K562 (cell line): Measurements from ENCODE around the gene DNAL4. TPM values are rescaled to one million over a fixed set of nuclear protein-coding genes. Genes with fewer than 3 reads are reported as not detected.

Experiments used
- ATAC-seq: fragments of 200-7000 bp; cut with Tn5 transposase; 3 replicates; pipeline ENCODE4 v1.9.1; 2020; ENCODE audit warnings: moderate library complexity
- BruUV-seq: library from RNA; stranded (reverse); fragments of 400-500 nt; replicated peaks from 2 replicates; lab custom pipeline; 2021; lab: Mats Ljungman, UMichigan
- CTCF ChIA-PET: fragments of 300-600 bp; formaldehyde crosslinking; extraction: SDS; loops from one replicate; lab custom pipeline; 2021; ENCODE audit warnings: low intra/inter-chr PET ratio; lab: Yijun Ruan, JAX
- POLR2A ChIA-PET: fragments of 300-600, 350-650 bp; sonication (Branson Sonifier 250); formaldehyde crosslinking; extraction: SDS; loops from one replicate; lab custom pipeline; 2021; ENCODE audit warnings: antibody characterized with exemption, inconsistent platforms; lab: Yijun Ruan, JAX
- DNase-seq, 4 experiments: peaks; one replicate each; pipeline versions ENCODE4 v3.0.0 to v3.0.0-alpha.2; 2011 to 2018; ENCODE audit warnings: low spot score in 3 of 4, mixed read lengths in 3 of 4; ENCODE audit errors: extremely low read depth in 1 of 4
- FAIRE-seq: peaks from 2 replicates; lab custom pipeline; 2011; peaks lifted over from hg19 to GRCh38; lab: Jason Lieb, UNC
- H2AFZ ChIP-seq: 2 replicates; pipeline ENCODE4 v1.6.0; 2011; ENCODE audit warnings: low read depth, low read length, control low read depth, inconsistent platforms
- H3K27ac ChIP-seq: fragments of 200-600 bp; 3 replicates; pipeline ENCODE4 v1.8.0; 2011; ENCODE audit warnings: low read depth, mild to moderate bottlenecking, control low read depth, inconsistent platforms, low read length, moderate library complexity, mixed read lengths; ENCODE audit errors: extremely low read depth
- H3K27me3 ChIP-seq, 2 experiments: fragments of 300-600 bp in 1 of 2; 2 replicates in 1 of 2; 3 replicates in 1 of 2; pipeline versions ENCODE4 v1.6.0 to v1.8.0; 2011; ENCODE audit warnings: inconsistent platforms in 2 of 2, low read length in 2 of 2, mild to moderate bottlenecking in 1 of 2, mixed read lengths in 1 of 2, moderate library complexity in 1 of 2; ENCODE audit not compliant: control insufficient read depth in 2 of 2, insufficient read depth in 2 of 2
- H3K36me3 ChIP-seq: fragments of 300-600 bp; 3 replicates; pipeline ENCODE4 v1.8.0; 2011; ENCODE audit warnings: mild to moderate bottlenecking, low read length, inconsistent platforms; ENCODE audit not compliant: control insufficient read depth, insufficient read depth
- H3K4me1 ChIP-seq, 2 experiments: fragments of 200-600 bp in 1 of 2; replicated peaks in 1 of 2; 2 replicates in 1 of 2; 3 replicates in 1 of 2; pipeline versions ENCODE4 v1.5.1 to v1.8.0; 2011; ENCODE audit warnings: inconsistent platforms in 2 of 2, low read length in 2 of 2, mild to moderate bottlenecking in 1 of 2, mixed read lengths in 1 of 2, moderate library complexity in 1 of 2; ENCODE audit not compliant: control insufficient read depth in 2 of 2, insufficient read depth in 2 of 2
- H3K4me2 ChIP-seq: 2 replicates; pipeline ENCODE4 v1.6.1; 2011; ENCODE audit warnings: low read length, control low read depth, inconsistent platforms, mixed read lengths; ENCODE audit not compliant: insufficient read depth
- H3K4me3 ChIP-seq: fragments of 200-600 bp; sonication (generic), shearing (Covaris generic); 2 replicates; pipeline ENCODE4 v1.5.1; 2016; ENCODE audit warnings: control low read depth, inconsistent platforms
- H3K79me2 ChIP-seq: fragments of 200-600 bp; 3 replicates; pipeline ENCODE4 v1.8.0; 2011; ENCODE audit warnings: low read length, inconsistent platforms; ENCODE audit not compliant: control insufficient read depth, insufficient read depth
- H3K9ac ChIP-seq, 2 experiments: 2 replicates each; pipeline versions ENCODE4 v1.6.0 to v1.6.1; 2011; ENCODE audit warnings: low read depth in 2 of 2, low read length in 2 of 2, control low read depth in 1 of 2, inconsistent platforms in 1 of 2, mild to moderate bottlenecking in 1 of 2, mixed read lengths in 1 of 2; ENCODE audit not compliant: insufficient read depth in 1 of 2
- H3K9me1 ChIP-seq: one replicate; pipeline ENCODE4 v1.6.0; 2011; ENCODE audit warnings: inconsistent platforms, mild to moderate bottlenecking, low read length, moderate library complexity; ENCODE audit not compliant: control insufficient read depth, insufficient read depth
- H3K9me3 ChIP-seq: replicated peaks from 2 replicates; pipeline ENCODE4 v1.5.1; 2011; ENCODE audit warnings: low read depth, low read length, inconsistent platforms; ENCODE audit not compliant: control insufficient read depth, insufficient read depth
- H4K20me1 ChIP-seq: replicated peaks from 2 replicates; pipeline ENCODE4 v1.6.1; 2011; ENCODE audit warnings: low read length, inconsistent platforms, mixed read lengths; ENCODE audit not compliant: control insufficient read depth, insufficient read depth
- NR2C2 ChIP-seq, 2 experiments: fragments of 200-800 bp in 1 of 2; sonication (Bioruptor generic) in 1 of 2; sonication (generic) in 1 of 2; formaldehyde crosslinking in 1 of 2; IDR thresholded peaks; 2 replicates each; pipeline versions ENCODE4 v1.6.1 to v1.8.0; 2016 to 2022; ENCODE audit warnings: mild to moderate bottlenecking in 1 of 2, missing compliant biosample characterization in 1 of 2, missing genetic modification characterization in 1 of 2, missing genetic modification reagents in 1 of 2
- POLR2G ChIP-seq: fragments of 200-400 bp; formaldehyde crosslinking; IDR thresholded peaks from 2 replicates; pipeline ENCODE4 v1.6.1; 2017; ENCODE audit warnings: low read depth, mild to moderate bottlenecking, antibody characterized with exemption, low read length, moderate library complexity
- ZNF699 ChIP-seq: fragments of 250-450 bp; sonication (Bioruptor Pico); IDR thresholded peaks from 2 replicates; pipeline ENCODE4 v1.8.0; 2021; ENCODE audit warnings: mild to moderate bottlenecking, moderate library complexity; ENCODE audit not compliant: insufficient replicate concordance
- WGBS: fragments of 100-300 bp; shearing (Covaris generic); methylation state at CpG from one replicate; pipeline ENCODE4 v1.1.6; 2016; ENCODE audit warnings: low coverage, mixed read lengths; ENCODE audit not compliant: insufficient coverage; ENCODE audit errors: missing lambda C conversion rate; 5-methylcytosine and 5-hydroxymethylcytosine counted together
- in situ Hi-C: fragments of 300-500 bp; cut with MboI; formaldehyde crosslinking; loops from 4 replicates; pipeline ENCODE4 v1.15.0; 2018; ENCODE audit warnings: inconsistent platforms, mixed read lengths
- intact Hi-C: fragments of 100-400 bp; cut with micrococcal nuclease; formaldehyde crosslinking; loops from 2 replicates; pipeline ENCODE4 v1.14.2; 2022
- polyA plus RNA-seq, 8 experiments: library from polyadenylated mRNA; depleted of rRNA in 4 of 8; stranded (reverse) in 5 of 8; unstranded in 3 of 8; fragments of >200 nt; fragmentation: Nextera tagmentation in 2 of 8; fragmentation: Illumina TruSeq in 1 of 8; extraction: Ambion mirVana in 2 of 8; extraction: Trizol in 1 of 8; gene quantifications; 2 replicates each; pipeline versions ENCODE4 v1.2.1 to v1.2.3, GENCODE V29; 2011 to 2014; ENCODE audit warnings: inconsistent platforms in 1 of 8, missing spikeins in 1 of 8
- total RNA-seq, 7 experiments: library from RNA; depleted of rRNA in 6 of 7; stranded (reverse); fragments of >200 nt in 6 of 7; fragmentation: Illumina TruSeq in 2 of 7; extraction: Trizol in 2 of 7; gene quantifications; 2 replicates each; pipeline versions ENCODE4 v1.2.1 to v1.2.3, GENCODE V29; 2011 to 2021; ENCODE audit warnings: low replicate concordance in 1 of 7
- TF ChIP-seq, protein P1 (sequence below): fragments of 250-450 bp; sonication (Bioruptor Pico); IDR thresholded peaks from 2 replicates; pipeline ENCODE4 v1.4.0; 2020

DNAL4 gene
- total and polyA plus RNA-seq, 9 of the 15 experiments (the other 6 are each of a cell fraction or from before 2014, with no cell fraction given), result 0.20 to 9.4 (median 5.2) TPM

DNA sequence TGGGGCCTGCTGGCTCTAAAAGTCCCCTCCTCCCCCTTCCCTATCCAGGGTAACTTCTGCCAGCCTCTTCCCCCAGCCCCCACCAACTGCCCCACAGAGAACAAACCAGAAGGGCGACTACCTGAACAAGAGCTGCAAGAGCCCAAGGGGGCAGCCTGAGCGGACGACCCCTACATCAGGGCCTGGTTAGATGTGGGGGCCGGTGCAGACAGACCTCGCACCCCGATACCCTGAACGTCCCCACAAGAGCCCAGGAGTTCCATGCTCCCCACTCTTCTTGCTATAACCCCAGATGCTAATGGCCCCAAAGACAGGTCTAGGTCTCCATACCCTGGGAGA is 58.8 kb downstream of the DNAL4 start (continued):
- no peak for TF ChIP-seq ZNF699 (CRISPR knock-in tag)
- TF ChIP-seq, protein P1, sequence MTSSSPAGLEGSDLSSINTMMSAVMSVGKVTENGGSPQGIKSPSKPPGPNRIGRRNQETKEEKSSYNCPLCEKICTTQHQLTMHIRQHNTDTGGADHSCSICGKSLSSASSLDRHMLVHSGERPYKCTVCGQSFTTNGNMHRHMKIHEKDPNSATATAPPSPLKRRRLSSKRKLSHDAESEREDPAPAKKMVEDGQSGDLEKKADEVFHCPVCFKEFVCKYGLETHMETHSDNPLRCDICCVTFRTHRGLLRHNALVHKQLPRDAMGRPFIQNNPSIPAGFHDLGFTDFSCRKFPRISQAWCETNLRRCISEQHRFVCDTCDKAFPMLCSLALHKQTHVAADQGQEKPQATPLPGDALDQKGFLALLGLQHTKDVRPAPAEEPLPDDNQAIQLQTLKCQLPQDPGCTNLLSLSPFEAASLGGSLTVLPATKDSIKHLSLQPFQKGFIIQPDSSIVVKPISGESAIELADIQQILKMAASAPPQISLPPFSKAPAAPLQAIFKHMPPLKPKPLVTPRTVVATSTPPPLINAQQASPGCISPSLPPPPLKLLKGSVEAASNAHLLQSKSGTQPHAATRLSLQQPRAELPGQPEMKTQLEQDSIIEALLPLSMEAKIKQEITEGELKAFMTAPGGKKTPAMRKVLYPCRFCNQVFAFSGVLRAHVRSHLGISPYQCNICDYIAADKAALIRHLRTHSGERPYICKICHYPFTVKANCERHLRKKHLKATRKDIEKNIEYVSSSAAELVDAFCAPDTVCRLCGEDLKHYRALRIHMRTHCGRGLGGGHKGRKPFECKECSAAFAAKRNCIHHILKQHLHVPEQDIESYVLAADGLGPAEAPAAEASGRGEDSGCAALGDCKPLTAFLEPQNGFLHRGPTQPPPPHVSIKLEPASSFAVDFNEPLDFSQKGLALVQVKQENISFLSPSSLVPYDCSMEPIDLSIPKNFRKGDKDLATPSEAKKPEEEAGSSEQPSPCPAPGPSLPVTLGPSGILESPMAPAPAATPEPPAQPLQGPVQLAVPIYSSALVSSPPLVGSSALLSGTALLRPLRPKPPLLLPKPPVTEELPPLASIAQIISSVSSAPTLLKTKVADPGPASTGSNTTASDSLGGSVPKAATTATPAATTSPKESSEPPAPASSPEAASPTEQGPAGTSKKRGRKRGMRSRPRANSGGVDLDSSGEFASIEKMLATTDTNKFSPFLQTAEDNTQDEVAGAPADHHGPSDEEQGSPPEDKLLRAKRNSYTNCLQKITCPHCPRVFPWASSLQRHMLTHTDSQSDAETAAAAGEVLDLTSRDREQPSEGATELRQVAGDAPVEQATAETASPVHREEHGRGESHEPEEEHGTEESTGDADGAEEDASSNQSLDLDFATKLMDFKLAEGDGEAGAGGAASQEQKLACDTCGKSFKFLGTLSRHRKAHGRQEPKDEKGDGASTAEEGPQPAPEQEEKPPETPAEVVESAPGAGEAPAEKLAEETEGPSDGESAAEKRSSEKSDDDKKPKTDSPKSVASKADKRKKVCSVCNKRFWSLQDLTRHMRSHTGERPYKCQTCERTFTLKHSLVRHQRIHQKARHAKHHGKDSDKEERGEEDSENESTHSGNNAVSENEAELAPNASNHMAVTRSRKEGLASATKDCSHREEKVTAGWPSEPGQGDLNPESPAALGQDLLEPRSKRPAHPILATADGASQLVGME (CRISPR knock-in tag), result no peak

DNA sequence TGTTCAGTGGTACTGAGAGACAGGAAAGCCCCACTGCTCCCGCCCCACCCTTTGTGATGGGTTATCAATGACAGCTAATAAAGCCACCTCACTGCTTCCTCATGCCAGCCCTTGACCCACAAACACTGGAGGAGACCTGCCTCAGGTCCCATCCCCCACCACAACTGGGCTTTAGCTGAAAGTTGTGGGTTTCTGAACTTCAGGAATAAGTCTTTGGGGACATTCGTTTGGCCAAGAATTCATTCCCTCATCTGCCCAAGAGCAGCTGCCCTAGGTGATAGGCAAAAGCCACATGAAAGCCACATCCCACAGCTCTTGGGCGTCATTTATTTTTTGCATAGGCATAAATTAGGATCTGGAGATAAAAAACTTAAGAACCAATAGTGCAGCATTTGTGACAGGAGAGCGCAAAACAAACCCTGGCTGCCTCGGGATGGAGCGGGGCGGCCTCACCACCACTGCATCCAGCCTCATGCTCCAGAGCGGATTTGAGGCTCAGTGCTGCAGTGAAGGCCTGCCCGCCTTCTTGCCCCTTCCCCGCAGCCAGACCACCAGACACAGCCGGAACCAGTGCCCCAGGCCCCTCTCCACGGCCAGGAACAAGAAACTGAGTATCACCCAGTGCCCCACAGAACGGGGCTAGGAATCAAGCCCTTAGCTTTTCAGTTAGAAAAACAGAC is 59.4 kb downstream of the DNAL4 start:
- no peaks in the 10 kb centered on the region for H3K9me1 ChIP-seq
- H3K4me1 ChIP-seq, result peaks cover 0 to 13% of the 10 kb centered on the region in 2 experiments; a peak in 2 of 5 replicates
- ATAC-seq, result no peak
- no peak overlapping the region for H3K9ac ChIP-seq
- WGBS, result 79% methylated on average over 12 of the region's 13 CpGs
- H4K20me1 ChIP-seq, result no peaks in the 10 kb centered on the region; the same call in 1 of the 2 replicates
- H3K4me2 ChIP-seq, result no peak overlapping the region
- POLR2A ChIA-PET, result interaction anchor here (0.9 to 3.4 kb wide), 7 partner anchors 8 to 29 kb away, joined by 3 to 24 read pairs (median 5); partner anchors contain the start of genes GTPBP1 and SUN2
- in situ Hi-C loops, result no loop called here
- no peaks in the 10 kb centered on the region for H3K27me3 ChIP-seq
- H3K79me2 ChIP-seq, result no peaks in the 10 kb centered on the region
- intact Hi-C loops, result no loop called here
- no peak overlapping the region for H3K27ac ChIP-seq
- BruUV-seq, result TSS peak; percentile 61
- DNase-seq, result no peak
- CTCF ChIA-PET, result no interaction called here
- no peak for FAIRE-seq
- TF ChIP-seq NR2C2 (CRISPR knock-in tag; IDR thresholded peaks at IDR 0.05) (no peak), NR2C2 (tag; IDR thresholded peaks at IDR 0.05) (no peak), POLR2G (peak; percentile 60; the same call in 1 of the 2 replicates)
- TF ChIP-seq, all 486 proteins: peak for 1
- Histone ChIP-seq H2AFZ (no peak overlapping the region), H3K36me3 (peaks cover 92% of the 10 kb centered on the region; the same call in 2 of the 3 replicates), H3K4me3 (no peak overlapping the region), H3K9me3 (no peaks in the 10 kb centered on the region)
